ENCODE data around the gene DSCAML1. TPM values are rescaled to one million over a fixed set of nuclear protein-coding genes. Genes with fewer than 3 reads are reported as not detected.

DSCAML1 gene
- total RNA-seq, 1 donor = not detected

DNA sequence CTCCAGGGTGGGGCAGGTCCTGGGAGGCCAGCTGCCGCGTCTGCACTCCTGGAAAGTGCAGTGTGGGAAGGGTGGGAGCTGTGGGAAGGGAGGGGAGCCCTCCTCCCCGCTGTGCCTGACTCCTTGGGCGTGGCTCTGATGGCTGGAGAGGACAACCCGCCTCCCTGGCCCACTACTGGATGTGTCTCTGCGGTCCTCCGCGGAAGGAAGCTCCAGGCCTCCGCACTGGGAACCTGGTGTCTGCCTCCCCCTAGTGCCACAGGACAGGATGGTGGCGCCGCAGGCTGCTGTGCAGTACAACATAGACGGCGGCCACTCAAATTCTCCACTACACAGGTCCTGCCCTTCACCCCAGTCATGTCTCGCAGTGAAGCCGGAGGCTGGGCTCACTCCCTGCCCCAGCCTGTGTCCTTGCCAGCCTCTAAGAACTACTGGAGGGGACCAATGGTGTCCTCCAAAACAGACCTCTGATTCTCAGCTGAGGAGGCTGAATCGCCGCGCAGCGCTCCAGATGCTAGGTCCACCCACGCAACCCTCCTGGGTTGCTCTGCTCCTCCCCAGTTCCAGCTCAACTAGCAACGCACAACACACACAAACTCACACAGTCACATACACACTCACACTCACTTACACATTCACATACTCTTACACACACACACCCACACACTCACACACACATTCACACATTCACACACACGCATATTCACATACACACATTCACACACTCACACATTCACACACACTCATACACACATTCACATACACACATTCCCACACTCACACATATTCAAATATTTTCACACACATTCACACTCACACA, 12.4 kb upstream of the DSCAML1 start:
- DNase-seq (ENCODE audit: low read depth) = peak; percentile 42
- H3K4me3 ChIP-seq (ENCODE audit: low read depth, low read length) = no peak overlapping the region
- TF ChIP-seq, protein P1, sequence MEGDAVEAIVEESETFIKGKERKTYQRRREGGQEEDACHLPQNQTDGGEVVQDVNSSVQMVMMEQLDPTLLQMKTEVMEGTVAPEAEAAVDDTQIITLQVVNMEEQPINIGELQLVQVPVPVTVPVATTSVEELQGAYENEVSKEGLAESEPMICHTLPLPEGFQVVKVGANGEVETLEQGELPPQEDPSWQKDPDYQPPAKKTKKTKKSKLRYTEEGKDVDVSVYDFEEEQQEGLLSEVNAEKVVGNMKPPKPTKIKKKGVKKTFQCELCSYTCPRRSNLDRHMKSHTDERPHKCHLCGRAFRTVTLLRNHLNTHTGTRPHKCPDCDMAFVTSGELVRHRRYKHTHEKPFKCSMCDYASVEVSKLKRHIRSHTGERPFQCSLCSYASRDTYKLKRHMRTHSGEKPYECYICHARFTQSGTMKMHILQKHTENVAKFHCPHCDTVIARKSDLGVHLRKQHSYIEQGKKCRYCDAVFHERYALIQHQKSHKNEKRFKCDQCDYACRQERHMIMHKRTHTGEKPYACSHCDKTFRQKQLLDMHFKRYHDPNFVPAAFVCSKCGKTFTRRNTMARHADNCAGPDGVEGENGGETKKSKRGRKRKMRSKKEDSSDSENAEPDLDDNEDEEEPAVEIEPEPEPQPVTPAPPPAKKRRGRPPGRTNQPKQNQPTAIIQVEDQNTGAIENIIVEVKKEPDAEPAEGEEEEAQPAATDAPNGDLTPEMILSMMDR (IDR thresholded peaks at IDR 0.05; ENCODE audit: insufficient read depth, low read depth, low read length) = peak; percentile 44

DNA sequence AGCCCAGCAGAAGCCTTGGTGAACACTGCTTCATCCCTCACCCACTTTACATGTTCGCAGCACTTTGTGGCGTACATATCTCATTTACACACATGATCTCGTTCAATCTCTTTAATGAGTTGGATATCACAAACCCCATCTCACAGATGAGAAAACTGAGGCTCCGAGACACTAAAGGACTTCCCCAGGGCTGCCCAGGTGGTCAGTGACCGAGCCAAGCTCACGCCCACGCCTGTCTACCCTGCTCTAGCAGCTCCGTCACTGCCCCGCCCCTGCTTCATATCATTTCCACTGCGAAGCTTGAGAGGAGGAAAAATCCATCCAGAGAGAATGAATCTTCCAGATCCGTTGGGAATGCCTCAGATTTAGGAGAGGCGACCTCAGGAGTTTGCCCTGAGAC, 11.8 kb upstream of the DSCAML1 start:
- TF ChIP-seq, protein P1 (IDR thresholded peaks at IDR 0.05; ENCODE audit: insufficient read depth, low read depth, low read length) = no peak
- H3K4me3 ChIP-seq (ENCODE audit: low read depth, low read length) = no peak overlapping the region
- no peak for DNase-seq (ENCODE audit: low read depth)

DNA sequence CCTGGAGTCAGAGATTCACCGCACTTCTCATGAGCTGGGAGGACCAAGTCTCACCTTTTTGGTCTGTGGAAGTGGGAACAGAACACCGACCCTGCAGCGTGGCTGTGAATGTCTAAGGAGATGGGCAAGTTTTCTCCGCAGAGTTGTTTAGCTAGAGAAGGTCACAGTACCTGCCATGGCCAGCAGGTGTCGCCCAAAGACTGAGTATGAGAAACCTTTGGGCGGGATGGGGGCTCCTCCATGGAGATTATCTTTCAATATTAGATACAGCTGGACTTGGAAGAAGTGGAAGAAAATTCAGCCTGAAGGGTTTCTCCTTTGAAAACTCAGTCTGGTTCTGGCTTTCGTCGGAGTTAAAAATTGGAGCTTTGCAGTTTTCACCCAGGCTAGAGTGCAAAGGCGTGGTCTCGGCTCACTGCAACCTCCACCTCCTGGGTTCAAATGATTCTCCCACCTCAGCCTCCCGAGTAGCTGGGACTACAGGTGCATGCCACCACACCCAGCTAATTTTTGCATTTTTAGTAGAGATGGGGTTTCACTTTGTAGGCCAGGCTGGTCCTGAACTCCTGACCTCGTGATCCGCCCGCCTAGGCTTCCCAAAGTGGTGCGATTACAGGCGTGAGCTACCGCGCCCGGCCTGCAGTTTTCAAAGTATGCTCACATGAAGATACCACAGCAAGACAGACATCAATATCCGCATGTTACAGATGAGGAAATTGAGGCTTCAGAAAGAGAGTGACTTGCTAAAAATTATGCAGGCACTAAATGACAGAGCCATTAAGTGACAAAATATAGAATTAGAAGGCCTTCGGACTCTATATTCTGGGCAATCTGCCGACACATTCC, 10.7 kb upstream of the DSCAML1 start:
- no peak overlapping the region for H3K4me3 ChIP-seq (ENCODE audit: low read depth, low read length)
- peak; percentile 57 for DNase-seq (ENCODE audit: low read depth)
- TF ChIP-seq, protein P1 (IDR thresholded peaks at IDR 0.05; ENCODE audit: insufficient read depth, low read depth, low read length) = peak; percentile 94

DNA sequence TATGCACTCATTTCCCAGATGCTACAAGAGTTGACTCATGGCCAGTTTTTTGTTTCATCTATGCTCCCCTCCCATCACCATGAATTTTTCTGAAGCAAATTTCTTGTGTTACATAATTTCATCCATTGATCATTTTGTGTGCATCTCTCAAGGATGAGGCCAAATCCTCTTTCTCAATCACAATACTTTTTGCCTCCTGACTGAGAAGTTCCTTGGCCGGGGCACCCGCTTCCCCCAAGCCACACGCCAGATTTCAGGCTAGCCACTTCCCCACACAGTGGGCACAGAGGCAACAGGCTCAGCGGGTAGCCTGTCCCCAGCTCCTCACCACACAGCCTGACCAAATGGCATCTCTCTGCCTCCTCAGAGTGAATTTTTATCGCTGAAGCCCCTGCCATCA, 9.8 kb upstream of the DSCAML1 start:
- H3K4me3 ChIP-seq (ENCODE audit: low read depth, low read length) = no peak overlapping the region
- TF ChIP-seq, protein P1 (IDR thresholded peaks at IDR 0.05; ENCODE audit: insufficient read depth, low read depth, low read length) = no peak
- DNase-seq (ENCODE audit: low read depth) = no peak

DNA sequence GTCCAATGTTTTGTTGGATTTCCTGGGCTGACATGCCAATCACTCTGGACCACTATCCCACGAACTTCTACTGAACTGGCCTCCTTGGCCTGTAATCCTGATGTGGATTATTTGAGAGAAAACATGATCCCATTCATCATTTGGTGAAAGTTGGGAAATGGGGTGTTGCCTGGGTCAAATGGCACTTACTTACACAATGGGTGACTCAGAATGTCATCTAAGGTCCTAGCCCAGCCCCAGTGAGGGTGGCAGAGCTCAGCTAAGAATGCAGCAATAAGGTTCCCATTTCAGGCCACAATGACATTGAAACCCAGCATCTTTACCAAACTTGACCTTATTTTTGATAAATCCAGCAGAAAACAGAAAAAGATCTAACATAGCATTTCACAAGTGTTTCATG, 8.0 kb upstream of the DSCAML1 start:
- no peak overlapping the region for H3K4me3 ChIP-seq (ENCODE audit: low read depth, low read length)
- no peak for DNase-seq (ENCODE audit: low read depth)
- TF ChIP-seq, protein P1 (IDR thresholded peaks at IDR 0.05; ENCODE audit: insufficient read depth, low read depth, low read length) = no peak

DNA sequence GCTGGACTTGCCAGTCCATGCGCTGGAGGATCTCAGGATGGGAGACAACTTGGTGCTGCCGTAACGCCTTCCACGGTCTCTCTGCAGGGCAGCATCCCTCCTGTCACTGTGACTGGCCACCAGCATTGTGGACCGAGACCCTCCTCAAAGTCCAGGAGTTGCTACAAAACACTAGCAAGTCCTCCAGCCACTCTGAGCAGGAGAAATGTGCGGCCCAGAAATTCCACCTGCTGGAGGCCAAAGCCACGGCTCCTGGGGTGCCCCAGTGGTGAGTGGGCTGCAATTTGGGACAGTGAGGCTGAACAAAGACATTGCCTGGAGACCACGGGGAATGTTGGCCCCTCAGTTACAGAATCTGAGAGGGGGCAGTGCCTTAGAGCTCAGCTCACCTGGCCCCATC, 6.9 kb upstream of the DSCAML1 start:
- no peak overlapping the region for H3K4me3 ChIP-seq (ENCODE audit: low read depth, low read length)
- DNase-seq (ENCODE audit: low read depth) = no peak
- TF ChIP-seq, protein P1 (IDR thresholded peaks at IDR 0.05; ENCODE audit: insufficient read depth, low read depth, low read length) = no peak
